Measurements from ENCODE around the gene WSB1. TPM values are rescaled to one million over a fixed set of nuclear protein-coding genes. Genes with fewer than 3 reads are reported as not detected.

The WSB1 gene
- total RNA-seq, 1 experiment from 2014 or later: 66.2 TPM

- no peaks in the 10 kb centered on the region for H4K20me1 ChIP-seq (ENCODE audit: insufficient read depth)
- no peak overlapping the region for H2AFZ ChIP-seq
- no peaks in the 10 kb centered on the region for H3K27me3 ChIP-seq (ENCODE audit: insufficient read depth, low read depth)
- DNase-seq: no peak
- CTCF ChIA-PET: no interaction called here
- no TSS peak for BruUV-seq (replicated peaks)
- H3F3A ChIP-seq (ENCODE audit: insufficient read depth, low read depth): no peaks in the 10 kb centered on the region
- no peaks in the 10 kb centered on the region for H3K4me1 ChIP-seq (replicated peaks; ENCODE audit: insufficient read depth)
- intact Hi-C loops (cut with micrococcal nuclease; ENCODE audit: unreplicated experiment): no loop called here
- POLR2A ChIA-PET (ENCODE audit: unreplicated experiment): no interaction called here
- no peaks in the 10 kb centered on the region for H3K79me2 ChIP-seq (ENCODE audit: low read depth)
- TF ChIP-seq EZH2 (IDR thresholded peaks at IDR 0.05; ENCODE audit: low read depth) (no peak), CTCF (conservative IDR thresholded peaks at IDR 0.05) (no peak)
- no peak overlapping the region for H3K27ac ChIP-seq
- no peak overlapping the region for H3K4me3 ChIP-seq
- no peaks in the 10 kb centered on the region for H3K9me3 ChIP-seq (ENCODE audit: insufficient read depth, low read depth)
- H3K36me3 ChIP-seq (ENCODE audit: low read depth): no peaks in the 10 kb centered on the region
- H3K9me2 ChIP-seq (ENCODE audit: insufficient read depth): no peaks in the 10 kb centered on the region
- no peak overlapping the region for H3K4me2 ChIP-seq
Measured at GRCh38 chr17:27362503-27362902, 68.6 kb downstream of the WSB1 start.

- Histone ChIP-seq H3K36me3 (ENCODE audit: low read depth) (no peaks in the 10 kb centered on the region), H3K27me3 (ENCODE audit: insufficient read depth, low read depth) (no peaks in the 10 kb centered on the region), H3K9me3 (ENCODE audit: insufficient read depth, low read depth) (no peaks in the 10 kb centered on the region), H3K79me2 (ENCODE audit: low read depth) (no peaks in the 10 kb centered on the region), H3K4me3 (no peak overlapping the region), H3K27ac (no peak overlapping the region), H4K20me1 (ENCODE audit: insufficient read depth) (no peaks in the 10 kb centered on the region), H3K4me1 (replicated peaks; ENCODE audit: insufficient read depth) (no peaks in the 10 kb centered on the region), H3K9me2 (ENCODE audit: insufficient read depth) (no peaks in the 10 kb centered on the region), H2AFZ (no peak overlapping the region), H3K4me2 (no peak overlapping the region), H3F3A (ENCODE audit: insufficient read depth, low read depth) (no peaks in the 10 kb centered on the region)
- ChIA-PET POLR2A (ENCODE audit: unreplicated experiment) (no interaction called here), CTCF (no interaction called here)
- no peak for TF ChIP-seq EZH2 (IDR thresholded peaks at IDR 0.05; ENCODE audit: low read depth)
- DNase-seq: no peak
- intact Hi-C loops (cut with micrococcal nuclease; ENCODE audit: unreplicated experiment): no loop called here
- no TSS peak for BruUV-seq (replicated peaks)
Measured at GRCh38 chr17:27362909-27363308, 69.0 kb downstream of the WSB1 start.

GRCh38 chr17:27363326-27363725 is 69.4 kb downstream of the WSB1 start:
- Histone ChIP-seq H3K9me3 (ENCODE audit: insufficient read depth, low read depth) (no peaks in the 10 kb centered on the region), H3K4me1 (replicated peaks; ENCODE audit: insufficient read depth) (no peaks in the 10 kb centered on the region), H3K27me3 (ENCODE audit: insufficient read depth, low read depth) (no peaks in the 10 kb centered on the region), H2AFZ (no peak overlapping the region), H3K9me2 (ENCODE audit: insufficient read depth) (no peaks in the 10 kb centered on the region), H3K4me3 (no peak overlapping the region), H3F3A (ENCODE audit: insufficient read depth, low read depth) (no peaks in the 10 kb centered on the region), H3K36me3 (ENCODE audit: low read depth) (no peaks in the 10 kb centered on the region), H3K4me2 (no peak overlapping the region), H3K27ac (no peak overlapping the region), H4K20me1 (ENCODE audit: insufficient read depth) (no peaks in the 10 kb centered on the region), H3K79me2 (ENCODE audit: low read depth) (no peaks in the 10 kb centered on the region)
- intact Hi-C loops (cut with micrococcal nuclease; ENCODE audit: unreplicated experiment): no loop called here
- TF ChIP-seq EZH2 (IDR thresholded peaks at IDR 0.05; ENCODE audit: low read depth): no peak
- TF ChIP-seq CTCF (conservative IDR thresholded peaks at IDR 0.05): no peak
- BruUV-seq (replicated peaks): no TSS peak
- no peak for DNase-seq
- ChIA-PET CTCF (no interaction called here), POLR2A (ENCODE audit: unreplicated experiment) (no interaction called here)

Small RNA genes lying within 50 kb of the gene (microRNA-seq; reads per million reads assigned to microRNA genes)
- not detected for gene MIR4522 (ENCODE audit: borderline number of aligned reads, borderline replicate concordance)

Other genes with a start within 250 kb of the WSB1 start
- gene KSR1, start 162.3 kb downstream of the WSB1 start, total RNA-seq (2021): 19.1 and 24.6 TPM in 2 replicates

All from PC-9 (cell line).